Activated naive CD8-positive, alpha-beta T cell treated with anti-CD3 and anti-CD28 coated beads, Interleukin-2, amount 50 U/mL, for 16 hours (primary cell): ENCODE measurements around the gene KIF23.

Source experiments
- DNase-seq: peaks from one replicate; pipeline ENCODE4 v3.0.0-alpha.2; 2020; ENCODE audit warnings: low read depth, low spot score

Gene KIF23

DNA sequence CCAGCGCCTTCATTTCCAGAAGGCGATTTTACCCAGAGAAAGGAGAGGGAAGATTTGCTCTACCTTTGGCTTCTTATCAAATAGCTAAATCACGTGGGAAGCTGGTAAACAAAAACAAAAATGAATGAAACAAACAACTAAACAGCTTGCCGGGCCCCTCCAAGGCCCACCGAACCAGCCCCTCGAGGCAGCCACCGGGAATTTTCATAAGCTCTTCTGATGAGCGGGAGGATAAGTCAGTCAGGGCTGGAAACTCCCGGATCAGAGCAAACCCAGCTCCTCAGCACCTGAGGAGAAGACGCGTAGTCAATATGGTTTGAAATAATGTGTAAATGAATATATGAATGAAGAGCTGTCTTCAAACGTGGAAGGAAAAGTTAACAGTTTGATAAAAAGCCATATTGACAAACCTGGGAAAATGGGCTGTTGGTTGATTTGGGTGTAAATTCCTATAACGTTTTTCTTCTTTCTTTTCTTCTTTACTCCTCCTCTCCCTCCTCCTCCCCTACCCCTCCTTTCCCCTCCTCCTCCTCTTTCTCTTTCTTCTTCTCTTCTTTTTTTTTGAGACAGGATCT lies 49.1 kb downstream of the KIF23 start:
- no peak for DNase-seq

DNA sequence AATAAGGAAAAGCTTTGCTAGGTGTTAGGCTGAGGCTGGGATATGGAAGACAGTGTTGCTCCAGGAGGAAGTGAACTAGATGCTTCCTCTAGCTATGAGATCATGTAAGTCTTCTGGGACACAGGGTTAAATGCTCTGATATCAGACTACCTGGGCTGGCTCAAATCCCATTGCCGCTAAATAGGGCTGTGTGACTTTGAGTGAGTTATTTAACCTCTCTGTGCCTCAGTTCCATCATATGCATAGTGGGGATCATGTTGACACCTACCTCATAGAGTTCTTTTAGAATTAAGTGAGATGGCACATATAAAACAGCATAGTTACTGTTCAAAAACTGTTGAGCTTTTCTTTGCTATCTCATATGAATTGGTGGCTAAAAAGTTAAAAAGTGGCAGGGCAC lies 51.1 kb downstream of the KIF23 start:
- DNase-seq, result no peak

DNA sequence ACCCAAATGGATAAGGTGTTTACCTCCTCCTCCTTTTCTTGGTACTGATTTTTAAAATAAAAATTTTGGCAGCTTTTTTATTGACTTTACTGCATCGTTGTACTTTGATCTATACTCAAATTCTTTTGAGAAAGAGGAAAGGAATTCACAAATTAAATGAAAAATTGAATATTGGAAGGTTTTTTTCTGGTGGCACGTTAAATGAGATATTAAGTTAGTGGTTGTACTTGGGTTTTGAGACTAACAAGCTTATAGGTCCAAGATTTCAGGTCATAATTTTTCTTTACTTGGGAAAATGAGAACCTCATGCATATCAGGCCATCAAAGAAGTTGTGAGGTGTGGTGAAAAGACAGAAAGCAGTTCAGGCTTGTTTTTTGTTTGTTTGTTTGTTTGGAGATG lies 52.6 kb downstream of the KIF23 start:
- DNase-seq, result no peak

DNA sequence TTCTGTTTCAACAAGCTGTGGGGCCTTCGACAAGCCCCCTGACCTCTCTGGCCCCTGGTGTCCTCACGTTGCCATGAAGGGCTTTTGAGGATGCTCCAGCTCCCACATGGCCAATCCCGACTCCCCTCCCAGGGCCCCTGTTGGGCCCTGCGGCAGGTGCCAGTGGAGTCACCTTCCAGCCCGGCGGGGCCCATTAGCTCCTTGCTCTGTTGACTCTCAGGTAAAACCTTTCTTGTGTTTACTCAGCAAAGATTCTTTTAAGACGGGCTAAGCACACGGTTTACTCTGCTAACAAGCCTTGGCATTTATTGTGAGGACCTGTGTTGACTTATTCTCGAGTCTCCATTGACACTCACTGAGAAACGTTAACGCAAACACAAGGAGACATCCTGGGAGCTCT lies 53.5 kb downstream of the KIF23 start:
- DNase-seq, result no peak

DNA sequence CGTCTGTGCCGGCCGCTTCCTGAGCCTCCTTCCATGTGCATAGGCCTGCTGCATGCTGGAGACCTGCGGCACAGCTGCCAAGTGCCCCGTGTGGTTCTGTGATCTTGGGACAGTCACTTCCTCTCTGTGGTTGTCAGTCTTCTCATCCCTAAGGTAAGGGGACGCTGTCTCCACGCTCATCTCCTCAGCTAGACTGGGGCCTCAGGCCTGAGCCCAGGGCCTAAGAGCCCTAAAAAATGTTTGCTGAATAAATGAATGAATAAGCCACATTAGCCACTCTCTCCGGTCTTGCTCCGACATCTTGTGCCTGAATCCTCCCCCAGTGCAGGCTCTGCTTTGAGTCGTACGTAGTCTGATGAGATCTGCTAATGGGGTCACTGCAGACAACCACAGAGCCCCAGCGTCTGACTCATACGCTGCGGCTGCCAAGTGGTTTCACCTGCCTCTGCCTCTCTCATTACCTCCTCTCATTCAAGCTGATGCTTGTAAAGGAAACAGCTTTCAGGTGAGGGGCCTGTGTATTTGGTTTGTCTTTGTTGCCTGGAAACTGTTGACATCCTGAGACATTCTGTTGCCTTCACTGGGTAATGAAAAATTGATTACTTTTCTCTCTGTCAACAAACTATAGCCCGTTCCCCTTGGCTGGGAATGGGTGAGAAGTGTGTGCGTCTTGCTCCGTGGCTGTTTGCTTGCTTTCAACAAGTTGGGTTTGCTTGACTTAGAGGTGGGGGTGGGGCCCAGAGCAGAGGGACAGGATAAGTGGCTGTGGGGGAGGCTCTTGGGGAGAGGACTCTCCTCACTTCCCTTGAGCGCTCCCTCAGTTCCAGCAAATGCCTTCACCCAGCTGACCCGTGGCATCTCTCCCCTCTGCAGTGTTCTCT lies 54.3 kb downstream of the KIF23 start:
- peak; percentile 68 for DNase-seq

DNA sequence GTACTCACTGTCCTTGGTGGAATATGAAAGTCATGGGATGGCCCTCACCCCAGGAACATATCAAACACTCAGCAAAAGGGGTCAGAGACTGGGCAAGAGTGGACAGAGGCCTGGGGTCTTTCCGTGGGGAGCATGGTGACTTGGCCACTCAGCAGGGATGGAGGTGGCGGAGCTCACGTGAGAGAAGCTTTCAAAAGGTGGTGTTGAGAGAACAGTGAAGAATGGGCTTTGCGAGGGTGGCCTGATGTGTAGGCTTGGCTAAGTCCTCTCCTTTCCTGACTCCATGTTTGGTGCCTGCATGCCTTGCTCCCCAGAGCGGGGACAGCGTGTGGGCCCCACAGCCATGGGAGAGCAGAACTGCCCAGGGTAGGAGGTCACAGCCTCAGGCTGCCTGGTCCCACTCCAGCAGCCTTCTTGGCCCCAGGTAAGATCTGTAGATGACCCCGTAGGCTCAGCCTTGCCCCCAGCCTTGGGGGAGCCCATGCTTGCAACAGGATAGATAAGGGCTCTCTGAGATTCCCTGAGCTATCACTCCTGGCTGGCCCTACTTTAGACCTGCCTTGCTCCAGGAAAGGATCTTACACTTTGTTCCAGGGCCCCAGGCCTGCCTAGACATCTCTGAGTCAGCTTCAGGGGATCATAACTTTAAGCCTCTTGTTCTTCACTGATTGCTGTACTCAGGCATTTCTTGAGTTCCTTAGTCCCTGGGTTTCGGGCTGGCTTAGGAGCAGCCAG lies 55.5 kb downstream of the KIF23 start:
- no peak for DNase-seq

DNA sequence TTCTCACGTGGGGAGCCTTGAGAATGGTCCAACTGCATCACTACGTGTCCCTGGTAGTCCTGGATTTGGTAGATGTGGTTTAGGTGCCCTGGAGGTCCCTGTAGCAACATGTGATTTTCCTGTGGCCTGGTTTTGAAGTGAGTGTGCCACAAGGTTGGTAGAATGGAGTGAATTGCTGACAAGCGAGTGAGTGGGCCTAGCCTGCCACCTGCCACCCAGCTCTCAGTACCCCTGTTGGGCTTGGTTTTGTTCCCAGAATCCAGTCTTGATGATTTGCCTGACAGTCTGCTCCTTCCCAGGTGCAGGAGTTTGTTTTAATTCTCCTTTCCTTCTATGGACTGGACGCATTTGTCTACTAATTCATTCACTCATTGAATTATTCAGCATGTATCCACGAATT lies 57.9 kb downstream of the KIF23 start:
- DNase-seq, result no peak

DNA sequence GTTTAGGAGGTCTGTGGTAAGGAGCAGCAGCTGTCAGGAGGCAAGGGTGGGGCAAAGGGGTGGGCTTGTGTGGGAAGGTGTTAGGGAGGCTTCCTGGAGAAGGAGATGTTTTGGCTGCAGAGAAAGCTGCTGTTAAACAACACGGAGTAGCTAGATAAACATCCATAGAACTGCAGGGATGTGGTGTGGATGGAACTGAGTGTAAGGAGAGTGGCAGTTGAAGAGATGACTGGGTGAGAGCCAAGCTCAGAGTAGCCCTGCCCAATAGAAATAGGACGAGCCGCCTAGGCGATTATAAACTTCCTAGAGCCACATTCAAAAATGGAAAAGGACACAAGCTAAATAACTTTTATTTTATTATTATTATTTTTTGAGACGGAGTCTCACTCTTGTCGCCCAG lies 58.4 kb downstream of the KIF23 start:
- no peak for DNase-seq

DNA sequence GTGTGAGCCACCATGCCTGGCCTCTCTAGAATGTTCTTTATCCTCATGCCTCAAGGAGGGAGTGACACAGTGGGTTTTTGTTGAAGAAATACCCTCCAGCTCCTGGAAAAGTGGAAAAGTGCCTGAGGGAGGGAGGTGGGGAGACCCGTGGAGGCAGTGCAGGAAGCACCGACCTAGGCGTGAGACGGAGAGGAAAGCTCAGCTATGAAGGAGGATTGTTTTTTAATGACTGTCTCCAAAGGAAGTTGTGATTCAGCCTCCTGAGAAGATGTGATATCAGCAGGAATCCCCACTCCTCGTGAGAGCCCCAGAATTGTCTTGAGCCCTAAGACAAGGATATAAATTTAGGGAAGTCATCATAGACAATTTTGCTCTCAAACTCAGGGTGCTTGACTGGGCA lies 60.1 kb downstream of the KIF23 start:
- no peak for DNase-seq

DNA sequence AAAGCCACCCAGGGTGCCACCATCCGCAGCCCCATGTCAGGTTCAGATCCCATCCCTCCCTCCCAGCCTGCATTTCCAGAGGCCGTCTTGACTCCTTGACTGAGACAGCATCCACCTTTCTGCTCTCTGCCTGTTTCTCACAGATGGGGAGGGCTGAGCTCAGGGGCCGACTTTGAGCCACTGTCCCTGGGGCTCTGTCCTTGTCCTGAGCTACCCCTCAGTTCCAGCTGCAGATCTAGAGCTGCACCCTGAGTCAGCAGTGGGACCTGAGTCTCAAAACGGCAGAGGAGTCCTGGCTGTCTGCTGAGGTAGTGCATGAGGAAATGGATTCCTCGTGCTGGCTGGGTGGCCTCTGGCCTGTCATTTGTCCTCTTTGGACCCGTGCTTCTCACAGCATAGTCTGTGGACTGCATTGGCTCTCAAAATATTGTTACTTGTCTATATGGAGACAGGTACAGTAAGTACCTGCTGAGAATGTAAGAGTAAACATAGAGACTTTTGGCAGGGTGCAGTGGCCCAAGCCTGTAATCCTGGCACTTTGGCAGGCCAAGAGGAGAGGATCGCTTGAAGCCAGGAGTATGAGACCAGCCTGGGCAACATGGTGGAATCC lies 60.8 kb downstream of the KIF23 start:
- DNase-seq, result no peak

DNA sequence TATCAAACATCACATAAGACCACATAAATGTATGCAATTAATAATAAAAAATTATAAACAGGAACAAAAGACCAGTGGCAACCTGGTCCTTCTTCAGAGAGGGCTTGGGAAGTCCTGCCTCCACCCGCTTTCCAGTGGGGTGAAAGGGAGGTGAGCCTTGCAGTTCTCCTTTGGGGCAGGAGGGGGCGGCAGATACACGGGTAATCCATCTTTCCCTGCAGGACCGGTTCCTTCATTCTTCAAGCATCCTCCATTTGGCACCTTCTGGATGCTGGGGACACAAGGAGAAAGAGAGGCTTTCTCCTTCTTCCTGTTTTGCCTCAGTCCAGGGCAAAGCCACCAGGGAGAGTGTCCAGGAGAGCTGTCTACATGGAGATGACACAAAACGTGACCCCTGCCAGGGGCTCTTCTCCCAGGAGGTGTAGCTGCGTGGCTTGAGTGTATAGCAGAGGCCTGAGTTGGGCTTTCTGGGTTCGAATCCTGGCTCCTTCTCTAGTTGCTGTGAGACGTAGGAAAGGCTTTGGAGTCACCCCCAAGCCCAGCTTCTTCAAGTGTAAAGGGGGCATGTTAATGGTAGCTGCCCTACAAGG lies 61.7 kb downstream of the KIF23 start:
- DNase-seq, result peak; percentile 46

DNA sequence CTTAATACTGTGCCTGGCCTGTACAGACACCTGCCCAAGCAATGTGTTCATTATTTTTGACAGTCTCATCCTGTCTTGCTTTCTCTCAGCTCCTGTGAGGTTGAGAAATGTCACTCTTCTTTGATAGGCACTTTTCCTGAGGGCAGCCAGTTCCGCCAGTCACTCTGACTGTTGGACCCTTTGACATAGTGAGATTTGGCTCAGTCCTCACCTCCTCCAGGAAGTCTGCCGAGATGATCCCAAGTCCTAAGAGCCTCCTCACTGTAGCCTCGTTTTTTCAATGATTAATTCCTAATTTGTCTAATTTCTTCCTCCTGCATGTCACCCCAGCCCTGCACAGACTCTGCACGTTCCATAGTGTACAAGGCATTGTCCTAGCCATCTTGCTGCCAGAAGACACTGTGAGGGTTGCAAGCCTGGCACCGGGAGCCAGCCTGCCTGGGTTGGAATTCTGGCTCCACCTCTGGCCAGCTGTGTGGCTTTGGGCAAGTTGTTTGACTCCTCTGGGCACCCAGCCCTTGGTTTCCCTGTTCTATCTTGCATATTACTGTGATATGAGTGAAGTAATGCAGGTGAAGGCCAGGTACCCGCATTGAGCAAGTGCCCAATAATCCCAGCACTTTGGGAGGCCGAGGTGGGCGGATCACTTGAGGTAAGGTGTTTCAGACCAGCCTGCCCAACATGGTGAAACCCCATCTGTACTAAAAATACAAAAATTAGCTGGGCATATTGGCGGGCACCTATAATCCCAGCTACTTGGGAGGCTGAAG lies 62.7 kb downstream of the KIF23 start:
- no peak for DNase-seq

DNA sequence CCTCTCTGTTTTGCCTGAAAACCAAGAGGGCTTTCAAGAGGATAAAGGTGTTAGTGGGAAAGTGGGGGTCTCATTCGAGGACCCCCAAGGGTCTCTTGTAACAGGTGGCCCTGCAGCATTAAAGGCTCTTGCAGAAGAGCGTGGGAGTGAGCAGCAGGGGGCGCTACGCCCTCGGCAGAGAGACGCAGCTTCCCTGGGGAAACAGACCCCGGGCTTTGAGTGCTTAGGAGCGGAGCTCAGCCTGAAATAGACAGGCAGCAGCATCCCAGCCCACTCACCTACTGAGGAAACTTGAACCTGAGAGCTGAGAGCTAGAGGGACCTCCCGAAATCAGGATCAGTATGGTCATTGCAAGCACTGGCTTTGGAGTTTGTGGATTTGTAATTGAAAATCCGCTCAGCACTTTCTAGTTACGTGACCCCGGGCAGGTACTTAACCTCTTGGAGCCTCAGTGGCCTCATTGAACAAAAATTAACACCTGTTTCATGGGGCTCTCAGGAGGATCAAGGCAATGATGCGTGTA lies 64.2 kb downstream of the KIF23 start:
- no peak for DNase-seq

DNA sequence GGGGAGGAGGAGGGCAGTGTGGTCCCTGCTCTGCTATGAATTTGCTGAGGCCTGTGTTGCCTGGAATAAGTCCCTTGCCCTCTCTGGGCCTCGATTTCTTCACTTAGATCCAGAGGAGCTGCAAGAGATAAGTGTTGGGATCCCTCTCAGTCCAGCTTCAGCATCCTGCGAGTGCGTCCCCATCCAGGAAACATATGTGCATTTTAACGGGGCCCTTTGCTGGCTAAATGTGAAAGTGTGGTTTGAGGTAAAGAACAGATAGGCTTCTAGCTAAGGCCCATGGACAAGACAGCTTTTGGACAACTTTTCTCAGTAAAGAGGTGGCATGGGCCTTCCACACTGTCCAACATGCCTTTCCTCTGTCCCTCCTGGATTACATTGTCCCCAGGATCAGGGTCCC lies 64.9 kb downstream of the KIF23 start:
- DNase-seq, result no peak

DNA sequence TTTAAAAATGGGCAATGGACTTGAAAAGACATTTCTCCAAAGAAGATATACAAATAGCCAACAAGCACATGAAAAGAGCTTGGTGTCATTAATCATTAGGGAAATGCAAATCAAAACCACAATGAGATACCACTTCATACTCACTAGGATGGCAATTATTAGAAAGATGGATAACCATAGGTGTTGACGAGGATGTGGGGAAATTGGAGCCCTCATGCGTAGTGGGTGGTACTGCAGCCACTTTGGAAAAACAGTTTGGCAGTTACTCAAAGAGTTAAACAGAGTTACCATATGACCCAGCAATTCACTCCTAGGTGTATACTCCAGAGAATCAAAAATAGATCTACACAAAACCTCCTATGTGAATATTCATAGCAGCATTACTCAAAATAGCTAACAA lies 65.8 kb downstream of the KIF23 start:
- DNase-seq, result no peak

DNA sequence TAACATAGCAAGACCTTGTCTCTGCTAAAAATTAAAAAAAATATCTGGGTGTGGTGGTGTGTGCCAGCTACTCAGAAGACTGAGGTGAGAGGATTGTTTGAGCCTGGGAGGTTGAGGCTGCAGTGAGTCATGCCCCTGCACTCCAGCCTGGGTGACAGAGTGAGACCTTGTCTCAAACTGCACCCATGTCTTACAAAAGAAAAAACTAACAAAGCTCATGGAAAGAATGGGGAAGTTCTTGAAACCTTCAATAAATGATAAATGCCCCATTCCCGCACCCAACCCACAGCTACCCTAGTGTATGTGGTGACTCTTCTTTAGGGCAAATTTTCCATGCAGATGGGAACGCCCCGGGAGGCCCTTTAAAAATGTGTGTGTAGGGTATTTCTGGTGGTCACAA lies 66.8 kb downstream of the KIF23 start:
- no peak for DNase-seq

DNA sequence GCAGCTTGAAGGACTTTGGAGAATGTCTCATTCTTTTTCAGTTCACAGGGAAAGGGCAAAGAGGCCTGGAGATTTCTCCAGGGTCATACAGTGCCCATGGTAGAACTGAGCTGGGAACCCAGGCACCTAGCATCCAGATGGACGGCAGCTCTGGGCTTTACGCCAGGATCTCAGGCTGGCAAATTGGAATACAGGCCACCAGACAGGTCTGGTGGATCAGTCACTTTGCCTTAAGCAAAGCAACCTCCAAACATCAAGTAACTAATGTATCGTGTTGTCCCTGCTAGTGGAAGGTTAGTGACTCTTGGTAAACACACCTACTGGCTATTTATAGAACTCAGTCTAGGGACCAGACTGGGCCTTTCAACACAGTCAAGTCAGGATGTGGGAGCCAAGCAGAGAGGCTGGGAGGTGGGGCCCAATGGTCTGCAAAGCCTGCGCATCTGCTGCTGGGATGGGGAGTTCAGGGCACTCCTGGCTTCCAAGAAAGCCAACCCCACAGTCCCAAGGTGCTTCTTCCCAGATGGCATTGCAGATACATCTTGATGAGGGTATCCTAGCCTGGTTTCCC lies 68.6 kb downstream of the KIF23 start:
- no peak for DNase-seq

DNA sequence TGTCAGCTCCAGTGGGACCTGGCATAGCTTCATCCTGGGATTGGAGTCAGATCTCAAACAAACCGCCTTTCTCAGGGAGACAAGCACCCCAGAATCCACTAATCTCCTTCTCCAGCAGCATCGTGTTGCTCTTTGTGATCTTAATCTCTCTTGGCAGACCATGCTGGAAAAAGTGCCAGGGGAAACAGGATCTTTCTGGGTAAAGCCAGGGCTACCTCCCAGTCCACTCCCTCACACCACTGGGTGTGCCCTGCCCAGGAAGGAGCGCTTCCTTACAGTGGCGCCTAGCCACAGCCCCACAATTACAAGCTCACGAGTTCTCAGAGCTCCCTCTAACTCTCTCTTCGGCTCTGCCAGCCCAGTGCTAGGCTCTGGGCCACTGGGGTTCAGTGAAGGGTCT lies 70.7 kb downstream of the KIF23 start:
- no peak for DNase-seq

DNA sequence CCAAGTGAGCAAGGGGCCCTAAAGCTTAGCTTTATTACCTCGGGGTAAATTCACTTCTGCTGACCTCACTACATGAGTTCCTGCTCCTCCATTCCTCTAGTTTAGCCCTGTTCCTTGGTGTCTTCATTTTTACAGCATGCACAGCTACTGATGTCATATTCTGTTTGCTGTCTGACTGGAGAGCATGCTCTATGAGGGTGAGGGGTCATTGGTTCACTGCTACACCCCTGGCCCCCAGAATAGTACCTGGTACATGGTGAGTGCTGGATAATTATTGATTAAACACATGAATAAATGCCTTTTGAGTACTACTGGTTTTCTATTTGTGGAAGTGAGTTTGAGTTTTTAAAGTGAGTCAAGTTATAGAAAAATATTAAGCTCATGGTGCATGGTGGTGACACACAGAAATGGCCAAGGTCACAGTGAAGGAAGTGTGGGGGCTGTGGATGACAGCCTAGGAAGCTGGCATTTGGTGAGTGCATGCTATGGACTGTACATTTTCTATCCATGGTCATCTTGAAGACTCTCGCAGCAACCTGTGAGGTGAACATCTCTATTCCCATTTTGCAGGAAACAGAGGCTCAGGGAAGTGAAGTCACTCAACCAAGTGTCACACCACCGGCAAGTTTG lies 72.4 kb downstream of the KIF23 start:
- DNase-seq, result no peak

DNA sequence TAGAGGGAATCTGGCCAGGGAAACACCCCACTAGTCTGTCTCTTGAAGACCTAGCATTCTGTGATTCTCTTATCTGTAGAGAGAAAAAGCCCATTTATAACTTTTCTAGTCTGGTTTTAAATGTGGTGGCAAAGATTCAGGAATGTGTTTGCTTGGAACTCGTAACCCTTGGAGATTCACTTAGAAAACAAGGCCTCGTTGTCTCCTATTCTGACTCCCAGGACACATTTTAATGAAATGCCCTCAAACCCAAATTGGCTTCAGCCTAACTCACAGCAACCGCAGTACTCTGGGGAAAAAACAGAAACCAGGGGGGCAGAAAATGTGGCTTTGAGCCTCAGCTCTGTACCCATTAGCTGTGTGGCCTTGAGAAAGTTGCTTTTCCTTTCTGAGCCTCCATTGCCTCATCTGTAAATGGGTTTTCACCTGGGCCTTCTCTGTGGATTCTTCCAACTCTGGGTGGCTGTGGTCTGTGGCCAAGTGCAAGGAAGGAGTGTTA lies 75.0 kb downstream of the KIF23 start:
- no peak for DNase-seq
